GM18505 (cell line): ENCODE results near the gene PLIN5.

ENCODE experiments used
- ATAC-seq: cut with Tn5 transposase; IDR thresholded peaks from one replicate; pipeline ENCODE4 v1.9.1; 2021; ENCODE audit not compliant: unreplicated experiment
- POLR2A ChIP-seq: IDR thresholded peaks from 4 replicates; pipeline ENCODE4 v1.6.1; 2011; ENCODE audit warnings: borderline replicate concordance; ENCODE audit not compliant: insufficient read depth, insufficient read length; ENCODE audit errors: extremely low read depth

PLIN5 gene

GRCh38 chr19:4498694-4499093, 36.3 kb downstream of the PLIN5 start:
- no peak for ATAC-seq
- no peak for TF ChIP-seq POLR2A

GRCh38 chr19:4497770-4498389, 37.1 kb downstream of the PLIN5 start:
- no peak for ATAC-seq
- TF ChIP-seq POLR2A, result no peak

DNA sequence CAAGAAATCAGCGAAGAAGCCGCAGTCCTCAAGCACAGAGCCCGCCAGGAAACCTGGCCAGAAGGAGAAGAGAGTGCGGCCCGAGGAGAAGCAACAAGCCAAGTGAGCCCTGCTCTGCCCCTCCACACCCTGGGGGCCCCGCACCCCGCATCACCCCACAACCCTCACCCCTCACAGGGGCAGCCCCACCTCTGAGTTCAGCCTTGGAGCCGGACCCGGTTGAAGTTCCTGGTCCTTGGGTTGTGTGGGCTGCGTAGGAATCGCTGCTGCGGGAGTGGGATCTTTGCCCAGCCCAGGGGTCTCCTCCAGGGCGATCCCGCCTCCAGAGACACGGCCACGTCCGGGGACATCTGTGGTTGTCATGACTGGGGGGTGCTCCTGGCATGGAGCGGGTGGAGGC, 38.7 kb downstream of the PLIN5 start:
- no peak for TF ChIP-seq POLR2A
- ATAC-seq, result no peak

GRCh38 chr19:4495471-4495870, 39.6 kb downstream of the PLIN5 start:
- no peak for TF ChIP-seq POLR2A
- ATAC-seq, result no peak

GRCh38 chr19:4494691-4495064, 40.3 kb downstream of the PLIN5 start:
- TF ChIP-seq POLR2A, result no peak
- ATAC-seq, result no peak

GRCh38 chr19:4493929-4494690, 40.9 kb downstream of the PLIN5 start:
- ATAC-seq, result no peak
- TF ChIP-seq POLR2A, result no peak

DNA sequence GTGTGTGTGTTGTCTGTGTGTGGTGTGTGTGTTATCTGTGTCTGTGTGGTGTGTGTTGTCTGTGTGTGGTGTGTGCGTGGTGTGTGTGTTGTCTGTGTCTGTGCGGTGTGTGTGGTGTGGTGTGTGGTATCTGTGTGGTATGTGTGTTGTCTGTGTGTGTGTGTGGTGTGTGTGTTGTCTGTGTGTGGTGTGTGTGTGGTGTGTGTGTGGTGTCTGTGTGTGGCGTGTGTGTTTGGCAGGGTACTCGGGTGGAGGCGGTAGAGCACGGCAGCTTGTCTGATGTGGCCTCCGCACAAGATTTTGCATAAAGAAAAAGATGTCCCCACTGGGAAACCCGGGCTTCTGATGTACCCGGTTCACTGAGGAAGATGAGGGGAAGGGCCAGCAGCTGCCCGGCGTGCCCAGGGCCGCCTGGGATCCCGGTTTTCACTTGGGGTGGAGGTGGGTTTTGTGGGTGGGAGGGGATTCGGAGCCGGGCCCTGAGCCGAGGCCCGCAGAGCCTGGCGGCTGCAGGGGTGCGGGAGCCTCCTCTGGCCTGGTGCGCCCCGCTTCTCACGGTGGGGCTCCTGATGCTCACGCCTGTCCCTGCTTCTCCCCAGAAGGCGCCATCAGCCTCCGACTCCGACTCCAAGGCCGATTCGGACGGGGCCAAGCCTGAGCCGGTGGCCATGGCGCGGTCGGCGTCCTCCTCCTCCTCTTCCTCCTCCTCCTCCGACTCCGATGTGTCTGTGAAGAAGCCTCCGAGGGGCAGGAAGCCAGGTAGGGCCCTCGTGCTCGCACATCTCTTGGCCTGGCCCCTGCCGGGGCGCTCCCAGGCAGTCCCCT, 41.7 kb downstream of the PLIN5 start:
- no peak for ATAC-seq
- no peak for TF ChIP-seq POLR2A

DNA sequence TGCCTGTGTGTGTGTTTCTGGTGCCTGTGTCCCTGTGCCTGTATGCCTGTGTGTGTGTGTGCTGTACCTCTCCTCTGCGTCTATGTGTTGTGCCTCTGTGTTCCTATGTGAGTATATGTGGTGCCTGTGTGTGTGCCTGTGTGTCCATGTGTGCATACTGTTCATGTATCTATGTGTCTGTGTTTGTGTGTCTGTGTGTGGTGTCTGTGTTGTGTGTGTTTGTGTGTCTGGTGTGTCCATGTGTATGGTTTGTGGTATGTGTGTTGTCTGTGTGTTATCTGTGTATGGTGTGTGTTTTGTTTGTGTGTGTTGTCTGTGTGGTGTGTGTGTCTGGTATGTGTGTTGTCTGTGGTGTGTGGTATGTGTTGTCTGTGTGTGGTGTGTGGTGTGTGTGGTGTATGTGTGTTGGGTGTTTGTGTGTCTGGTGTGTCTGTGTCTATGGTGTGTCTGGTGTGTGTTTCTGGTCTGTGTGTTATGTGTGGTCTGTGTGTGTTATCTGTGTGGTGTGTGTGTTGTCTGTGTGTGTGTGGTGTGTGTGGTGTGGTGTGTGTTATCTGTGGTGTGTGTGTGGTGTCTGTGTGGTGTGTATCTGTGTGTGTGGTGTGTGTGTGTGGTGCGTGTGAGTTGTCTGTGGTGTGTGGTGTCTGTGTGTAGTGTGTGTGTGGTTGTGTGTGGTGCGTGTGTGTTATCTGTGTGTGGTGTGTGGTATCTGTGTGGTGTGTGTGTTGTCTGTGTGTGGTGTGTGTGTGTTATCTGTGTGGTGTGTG, 42.5 kb downstream of the PLIN5 start:
- no peak for ATAC-seq
- no peak for TF ChIP-seq POLR2A

DNA sequence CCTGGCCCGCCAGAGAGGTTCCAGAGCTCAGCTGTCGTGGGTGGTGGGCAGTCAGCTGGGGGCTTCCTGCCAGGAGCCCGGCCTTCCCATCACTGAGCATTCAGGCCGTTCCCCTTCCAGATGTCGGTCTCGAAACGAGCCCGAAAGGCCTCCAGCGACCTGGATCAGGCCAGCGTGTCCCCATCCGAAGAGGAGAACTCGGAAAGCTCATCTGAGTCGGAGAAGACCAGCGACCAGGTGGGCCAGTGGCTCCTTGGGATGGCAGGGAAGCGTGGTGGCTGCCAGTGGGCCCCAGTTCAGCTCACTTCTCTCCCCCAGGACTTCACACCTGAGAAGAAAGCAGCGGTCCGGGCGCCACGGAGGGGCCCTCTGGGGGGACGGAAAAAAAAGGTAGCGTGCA, 43.6 kb downstream of the PLIN5 start:
- no peak for TF ChIP-seq POLR2A
- no peak for ATAC-seq

GRCh38 chr19:4488496-4488895, 46.5 kb downstream of the PLIN5 start:
- no peak for ATAC-seq
- no peak for TF ChIP-seq POLR2A

GRCh38 chr19:4487572-4487971, 47.5 kb downstream of the PLIN5 start:
- TF ChIP-seq POLR2A, result no peak
- no peak for ATAC-seq

DNA sequence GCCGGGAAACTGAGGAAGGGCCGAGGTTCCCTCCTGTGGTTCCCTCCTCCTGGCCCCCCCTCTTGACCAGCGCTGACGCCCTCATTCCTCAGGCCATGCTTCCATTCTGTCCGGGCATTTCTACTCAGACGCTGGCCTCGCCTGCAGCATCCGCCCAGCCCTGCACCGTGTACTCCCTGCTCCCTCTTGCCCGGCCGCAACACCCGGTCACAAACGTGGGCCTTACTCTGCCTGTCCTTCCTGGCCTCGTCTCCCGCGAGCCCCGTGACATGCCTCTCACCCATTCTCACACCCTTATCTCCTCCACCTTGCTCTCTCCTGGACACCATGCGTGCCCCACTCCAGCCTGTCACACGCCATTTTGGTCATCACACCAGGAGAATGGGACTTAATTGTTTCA, 51.6 kb downstream of the PLIN5 start:
- no peak for ATAC-seq
- TF ChIP-seq POLR2A, result no peak

DNA sequence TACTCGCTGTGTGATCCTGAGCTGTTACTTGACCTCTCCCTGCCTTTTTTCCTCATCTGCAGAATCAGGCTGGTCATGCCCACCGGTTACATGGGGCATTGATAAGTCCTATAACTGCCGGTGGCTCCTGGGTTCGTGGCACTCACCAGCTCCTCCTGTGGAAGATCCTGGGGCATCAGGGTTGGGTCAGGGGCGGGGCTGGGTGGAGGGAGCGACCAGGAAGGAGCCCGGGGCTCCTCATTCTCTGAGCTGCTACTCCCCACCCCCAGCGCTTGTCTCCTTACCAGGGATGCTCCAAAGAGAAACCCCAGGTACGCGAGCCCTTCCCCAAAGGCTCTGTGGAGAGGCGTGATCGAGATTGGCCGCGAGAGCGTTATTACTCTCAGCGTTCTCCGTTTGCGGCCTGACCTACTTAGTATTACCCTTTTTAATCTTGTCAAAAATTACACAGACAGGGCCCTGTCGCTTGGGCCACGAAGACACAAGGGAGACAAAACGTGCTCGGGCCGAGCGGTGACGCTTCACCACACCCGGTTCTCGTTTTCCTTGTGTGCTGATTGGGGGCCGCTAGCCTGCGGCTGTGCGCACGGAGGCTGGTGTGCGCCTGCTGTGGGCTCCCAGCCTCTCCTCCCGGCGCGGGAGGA, 52.2 kb downstream of the PLIN5 start:
- TF ChIP-seq POLR2A, result no peak
- ATAC-seq, result no peak

- no peak for ATAC-seq
- TF ChIP-seq POLR2A, result no peak
These were observed 57.8 kb downstream of the PLIN5 start for GRCh38 chr19:4477034-4477801.
